Caco-2 (cell line): ENCODE data around the gene ALDH16A1. TPM values are rescaled to one million over a fixed set of nuclear protein-coding genes. Genes with fewer than 3 reads are reported as not detected.

ENCODE experiments used
- BruUV-seq: library from RNA; stranded (reverse); fragments of 400-500 nt; replicated peaks from 2 replicates; lab custom pipeline; 2021; lab: Mats Ljungman, UMichigan
- CTCF ChIA-PET: fragments of 300-600 bp; sonication (Branson Sonifier 250); formaldehyde crosslinking; loops from one replicate; lab custom pipeline; 2022; ENCODE audit warnings: antibody characterized with exemption; lab: Charles Lee
- POLR2A ChIA-PET: fragments of 300-600 bp; sonication (Branson Sonifier 250); formaldehyde crosslinking; loops from one replicate; lab custom pipeline; 2022; ENCODE audit warnings: antibody characterized with exemption; lab: Charles Lee
- DNase-seq, 2 experiments: peaks; one replicate each; pipeline versions ENCODE4 v3.0.0 to v3.0.0-alpha.2; 2020 to 2022
- H3K27me3 ChIP-seq: replicated peaks from 2 replicates; pipeline ENCODE4 v1.6.0; 2011; ENCODE audit warnings: low read length; ENCODE audit not compliant: control insufficient read depth, insufficient read depth
- H3K36me3 ChIP-seq: 2 replicates; pipeline ENCODE4 v1.5.1; 2011; ENCODE audit warnings: low read length; ENCODE audit not compliant: control insufficient read depth, insufficient read depth
- H3K4me1 ChIP-seq: fragments of 250-450 bp; sonication (Bioruptor Pico); 2 replicates; pipeline ENCODE4 v1.5.1; 2020; ENCODE audit warnings: mild to moderate bottlenecking
- H3K4me3 ChIP-seq: 2 replicates; pipeline ENCODE4 v1.5.1; 2011; ENCODE audit warnings: low read depth, mild to moderate bottlenecking, control low read depth, low read length
- H3K9me3 ChIP-seq: fragments of 250-450 bp; sonication (Bioruptor Pico); 2 replicates; pipeline ENCODE4 v1.5.1; 2020; ENCODE audit warnings: mild to moderate bottlenecking, moderate library complexity
- H3K27ac Mint-ChIP-seq: one replicate; pipeline ENCODE4 v1.8.0; 2022; ENCODE audit warnings: mixed read lengths; ENCODE audit not compliant: unreplicated experiment
- H3K27me3 Mint-ChIP-seq: one replicate; pipeline ENCODE4 v1.8.0; 2022; ENCODE audit warnings: mixed read lengths; ENCODE audit not compliant: insufficient read depth, unreplicated experiment
- H3K36me3 Mint-ChIP-seq: one replicate; pipeline ENCODE4 v1.8.0; 2022; ENCODE audit warnings: mild to moderate bottlenecking, mixed read lengths; ENCODE audit not compliant: insufficient read depth, unreplicated experiment
- H3K4me1 Mint-ChIP-seq: one replicate; pipeline ENCODE4 v1.8.0; 2022; ENCODE audit warnings: low read depth, mixed read lengths; ENCODE audit not compliant: unreplicated experiment
- H3K4me3 Mint-ChIP-seq: one replicate; pipeline ENCODE4 v1.8.0; 2022; ENCODE audit warnings: mild to moderate bottlenecking, moderate library complexity, mixed read lengths; ENCODE audit not compliant: unreplicated experiment
- H3K9me3 Mint-ChIP-seq: one replicate; pipeline ENCODE4 v1.8.0; 2022; ENCODE audit warnings: mixed read lengths; ENCODE audit not compliant: unreplicated experiment
- intact Hi-C: fragments of 100-400 bp; cut with micrococcal nuclease; formaldehyde crosslinking; loops from one replicate; pipeline ENCODE4 v1.10.0; 2022; ENCODE audit not compliant: unreplicated experiment
- total RNA-seq: library from RNA; stranded (reverse); gene quantifications from 2 replicates; pipeline ENCODE4 v1.2.3, GENCODE V29; 2022
- TF ChIP-seq, protein P1 (sequence below), 2 experiments: fragments of 200-600 bp in 1 of 2; IDR thresholded peaks; 1 replicate in 1 of 2; 2 replicates in 1 of 2; pipeline versions ENCODE4 v1.5.1 to v1.8.0; 2011 to 2022; ENCODE audit warnings: antibody characterized with exemption in 1 of 2, control low read depth in 1 of 2, inconsistent platforms in 1 of 2, low read depth in 1 of 2, low read length in 1 of 2, mild to moderate bottlenecking in 1 of 2, moderate library complexity in 1 of 2; ENCODE audit not compliant: insufficient read depth in 1 of 2, severe bottlenecking in 1 of 2, unreplicated experiment in 1 of 2

ALDH16A1 gene
- total RNA-seq, 1 experiment from 2014 or later, result 45.0 TPM

DNA sequence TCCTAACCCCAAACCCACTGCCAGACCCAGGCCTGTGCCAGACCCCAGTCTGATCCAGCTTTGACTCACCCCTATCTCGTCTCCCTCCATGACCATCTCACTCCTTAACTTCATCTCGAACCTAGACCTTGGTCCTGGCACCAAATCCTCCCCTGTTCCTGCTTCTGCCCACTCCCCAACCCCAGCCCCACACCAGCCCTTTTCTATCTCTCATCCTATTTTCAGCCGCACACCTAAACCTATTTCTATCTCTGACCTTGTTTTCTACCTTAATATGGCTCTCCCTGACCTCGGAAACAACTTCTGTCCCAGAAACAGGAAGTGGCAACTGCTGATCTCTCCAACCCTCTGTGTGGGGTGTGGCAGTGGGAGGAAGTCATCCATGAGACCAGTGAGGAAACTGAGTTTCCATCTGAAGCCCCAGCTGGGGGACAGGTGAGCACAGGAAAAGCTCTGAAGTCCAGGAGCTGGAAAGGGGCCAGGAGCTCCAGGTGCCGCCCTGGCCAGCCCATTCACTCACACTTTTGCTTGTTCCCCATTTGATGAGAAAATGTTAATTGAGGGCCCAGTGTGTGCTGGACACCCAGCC lies 43.5 kb upstream of the ALDH16A1 start:
- Histone ChIP-seq H3K9me3 (no peaks in the 10 kb centered on the region), H3K36me3 (no peaks in the 10 kb centered on the region), H3K4me3 (no peak overlapping the region), H3K4me1 (no peaks in the 10 kb centered on the region), H3K27me3 (no peaks in the 10 kb centered on the region)
- Mint-ChIP-seq H3K4me3 (no peak overlapping the region), H3K9me3 (no peaks in the 10 kb centered on the region), H3K27me3 (peaks cover 6% of the 10 kb centered on the region), H3K4me1 (no peaks in the 10 kb centered on the region), H3K36me3 (peaks cover 6% of the 10 kb centered on the region), H3K27ac (no peak overlapping the region)
- no peak for DNase-seq
- TF ChIP-seq, protein P1, sequence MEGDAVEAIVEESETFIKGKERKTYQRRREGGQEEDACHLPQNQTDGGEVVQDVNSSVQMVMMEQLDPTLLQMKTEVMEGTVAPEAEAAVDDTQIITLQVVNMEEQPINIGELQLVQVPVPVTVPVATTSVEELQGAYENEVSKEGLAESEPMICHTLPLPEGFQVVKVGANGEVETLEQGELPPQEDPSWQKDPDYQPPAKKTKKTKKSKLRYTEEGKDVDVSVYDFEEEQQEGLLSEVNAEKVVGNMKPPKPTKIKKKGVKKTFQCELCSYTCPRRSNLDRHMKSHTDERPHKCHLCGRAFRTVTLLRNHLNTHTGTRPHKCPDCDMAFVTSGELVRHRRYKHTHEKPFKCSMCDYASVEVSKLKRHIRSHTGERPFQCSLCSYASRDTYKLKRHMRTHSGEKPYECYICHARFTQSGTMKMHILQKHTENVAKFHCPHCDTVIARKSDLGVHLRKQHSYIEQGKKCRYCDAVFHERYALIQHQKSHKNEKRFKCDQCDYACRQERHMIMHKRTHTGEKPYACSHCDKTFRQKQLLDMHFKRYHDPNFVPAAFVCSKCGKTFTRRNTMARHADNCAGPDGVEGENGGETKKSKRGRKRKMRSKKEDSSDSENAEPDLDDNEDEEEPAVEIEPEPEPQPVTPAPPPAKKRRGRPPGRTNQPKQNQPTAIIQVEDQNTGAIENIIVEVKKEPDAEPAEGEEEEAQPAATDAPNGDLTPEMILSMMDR (IDR thresholded peaks at IDR 0.05; ENCODE audit: insufficient read depth in 1 of 2, low read depth in 1 of 2, low read length in 1 of 2, severe bottlenecking in 1 of 2, unreplicated experiment in 1 of 2), result no peak
- BruUV-seq, result no TSS peak
- CTCF ChIA-PET, result interaction anchor here (0.7 kb wide), 1 partner anchor 37 kb away, joined by 4 read pairs; no protein-coding TSS in a partner anchor
- POLR2A ChIA-PET, result no interaction called here
- intact Hi-C loops, result no loop called here

DNA sequence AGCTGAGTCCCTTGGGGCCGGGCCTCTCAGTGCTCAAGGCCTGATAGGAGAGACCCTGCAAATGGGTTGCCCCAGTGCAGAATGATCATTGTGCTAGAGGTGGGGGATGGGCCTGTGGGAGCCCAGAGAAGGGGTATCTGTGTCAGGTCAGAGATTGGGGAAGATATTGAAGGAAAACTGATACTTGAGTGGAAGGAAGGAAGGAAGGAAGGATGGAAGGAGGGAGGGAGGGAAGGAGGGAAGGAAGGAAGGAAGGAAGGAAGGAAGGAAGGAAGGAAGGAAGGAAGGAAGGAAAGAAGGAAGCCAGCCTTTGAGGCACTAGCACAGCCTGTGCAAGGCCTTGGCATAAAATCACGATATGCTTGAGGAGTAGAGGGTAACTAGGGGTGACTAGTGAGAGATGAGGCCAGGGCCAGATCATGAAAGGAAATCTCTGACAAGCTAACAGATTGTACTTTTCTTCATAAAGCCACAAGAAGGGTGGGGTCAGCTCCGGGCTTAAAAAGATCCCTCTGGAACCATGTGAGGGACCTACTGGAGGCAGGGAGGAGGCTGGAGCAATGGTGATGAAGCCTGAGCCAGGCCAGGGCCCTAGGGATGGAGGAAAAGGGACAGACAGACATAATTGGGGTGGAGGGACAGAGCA lies 41.2 kb upstream of the ALDH16A1 start:
- no peaks in the 10 kb centered on the region for H3K27me3 ChIP-seq
- H3K27me3 Mint-ChIP-seq, result peaks cover 6% of the 10 kb centered on the region
- CTCF ChIA-PET, result no interaction called here

DNA sequence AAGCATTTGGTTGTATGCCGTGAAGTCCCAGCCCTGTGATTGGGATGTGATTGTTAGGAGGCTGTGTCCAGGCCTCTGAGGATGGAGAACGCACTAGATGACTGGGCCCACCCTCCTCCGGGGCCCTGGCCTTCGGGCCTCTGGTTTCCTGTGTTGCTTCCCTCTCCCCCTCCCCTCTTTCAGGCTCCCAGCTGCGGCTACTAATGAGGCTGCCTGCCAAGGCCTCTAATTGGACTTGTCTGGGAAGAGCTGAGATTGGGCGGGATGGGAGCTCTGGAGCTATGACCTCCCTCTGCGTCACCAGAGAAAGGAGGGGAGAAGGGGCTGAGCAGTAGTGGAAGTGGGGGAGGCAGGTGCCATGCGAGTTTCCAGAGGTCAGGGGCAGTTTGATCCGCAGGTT lies 39.7 kb upstream of the ALDH16A1 start:
- Histone ChIP-seq H3K27me3 (no peaks in the 10 kb centered on the region), H3K4me1 (no peaks in the 10 kb centered on the region), H3K36me3 (no peaks in the 10 kb centered on the region), H3K4me3 (no peak overlapping the region), H3K9me3 (no peaks in the 10 kb centered on the region)
- no TSS peak for BruUV-seq
- Mint-ChIP-seq H3K27ac (no peak overlapping the region), H3K36me3 (no peaks in the 10 kb centered on the region), H3K9me3 (no peaks in the 10 kb centered on the region), H3K4me1 (no peaks in the 10 kb centered on the region), H3K4me3 (no peak overlapping the region), H3K27me3 (peaks cover 9% of the 10 kb centered on the region)
- CTCF ChIA-PET, result interaction anchor here (0.5 to 0.6 kb wide), 2 partner anchors 29 to 320 kb away, joined by 4 to 6 read pairs; no protein-coding TSS in a partner anchor
- DNase-seq, result no peak
- intact Hi-C loops, result no loop called here
- TF ChIP-seq, protein P1 (IDR thresholded peaks at IDR 0.05; ENCODE audit: insufficient read depth in 1 of 2, low read depth in 1 of 2, low read length in 1 of 2, severe bottlenecking in 1 of 2, unreplicated experiment in 1 of 2), result no peak
- POLR2A ChIA-PET, result no interaction called here

More for the DNA sequence above, 41.2 kb upstream of the ALDH16A1 start:
- POLR2A ChIA-PET, result no interaction called here
- Mint-ChIP-seq H3K27ac (no peak overlapping the region), H3K4me3 (no peak overlapping the region), H3K36me3 (peaks cover 6% of the 10 kb centered on the region), H3K4me1 (no peaks in the 10 kb centered on the region), H3K9me3 (no peaks in the 10 kb centered on the region)
- intact Hi-C loops, result no loop called here
- no TSS peak for BruUV-seq
- Histone ChIP-seq H3K36me3 (no peaks in the 10 kb centered on the region), H3K9me3 (no peaks in the 10 kb centered on the region), H3K4me1 (no peaks in the 10 kb centered on the region), H3K4me3 (no peak overlapping the region)
- DNase-seq, result no peak
- TF ChIP-seq, protein P1 (IDR thresholded peaks at IDR 0.05; ENCODE audit: insufficient read depth in 1 of 2, low read depth in 1 of 2, low read length in 1 of 2, severe bottlenecking in 1 of 2, unreplicated experiment in 1 of 2), result no peak
